Panc1 (cell line): Measurements from ENCODE around the gene RHBDL3. TPM values are rescaled to one million over a fixed set of nuclear protein-coding genes. Genes with fewer than 3 reads are reported as not detected.

ENCODE experiments used
- ATAC-seq: fragments of 200-7000 bp; cut with Tn5 transposase; 2 replicates; pipeline ENCODE4 v1.9.1; 2020; ENCODE audit warnings: mild to moderate bottlenecking, moderate library complexity
- BruUV-seq: library from RNA; stranded (reverse); fragments of 400-500 nt; replicated peaks from 2 replicates; lab custom pipeline; 2021; lab: Mats Ljungman, UMichigan
- CTCF ChIA-PET: fragments of 300-600 bp; sonication (Branson Sonifier 250); formaldehyde crosslinking; loops from one replicate; lab custom pipeline; 2022; ENCODE audit warnings: antibody characterized with exemption; lab: Charles Lee
- POLR2A ChIA-PET: fragments of 300-600 bp; sonication (Branson Sonifier 250); formaldehyde crosslinking; loops from one replicate; lab custom pipeline; 2022; ENCODE audit warnings: antibody characterized with exemption; lab: Charles Lee
- DNase-seq: peaks from one replicate; pipeline ENCODE4 v3.0.0-alpha.2; 2010; ENCODE audit warnings: low read depth, low spot score
- H3K27ac ChIP-seq: 2 replicates; pipeline ENCODE4 v1.5.1; 2011; ENCODE audit warnings: mild to moderate bottlenecking, low read length, inconsistent platforms
- H3K27me3 ChIP-seq: fragments of 200-500 bp; sonication (Bioruptor generic); 2 replicates; pipeline ENCODE4 v1.6.0; 2014; ENCODE audit warnings: low read length, inconsistent platforms; ENCODE audit not compliant: control insufficient read depth, insufficient read depth
- H3K36me3 ChIP-seq: fragments of 200-500 bp; sonication (Bioruptor generic); 2 replicates; pipeline ENCODE4 v1.5.1; 2014; ENCODE audit warnings: inconsistent platforms, mild to moderate bottlenecking, low read length, moderate library complexity; ENCODE audit not compliant: control insufficient read depth, insufficient read depth
- H3K4me1 ChIP-seq: 2 replicates; pipeline ENCODE4 v1.5.1; 2011; ENCODE audit warnings: inconsistent platforms, mild to moderate bottlenecking, low read length, moderate library complexity; ENCODE audit not compliant: control insufficient read depth, insufficient read depth
- H3K4me3 ChIP-seq, 2 experiments: 2 replicates each; pipeline ENCODE4 v1.5.1; 2011 to 2012; ENCODE audit warnings: low read depth in 2 of 2, low read length in 2 of 2, mild to moderate bottlenecking in 2 of 2, inconsistent platforms in 1 of 2, moderate library complexity in 1 of 2
- H3K9me3 ChIP-seq: fragments of 200-500 bp; sonication (Bioruptor generic); 2 replicates; pipeline ENCODE4 v1.5.1; 2014; ENCODE audit warnings: low read depth, mild to moderate bottlenecking, inconsistent platforms, low read length, moderate library complexity; ENCODE audit not compliant: control insufficient read depth, insufficient read depth
- CTCF ChIP-seq: fragments of 450-650 bp; IDR thresholded peaks from 2 replicates; pipeline ENCODE4 v1.5.1; 2017; ENCODE audit warnings: mild to moderate bottlenecking
- POLR2AphosphoS5 ChIP-seq: IDR thresholded peaks from 2 replicates; pipeline ENCODE4 v1.6.1; 2012; ENCODE audit warnings: mild to moderate bottlenecking, low read depth, low read length, moderate library complexity
- SIN3A ChIP-seq: IDR thresholded peaks from 2 replicates; pipeline ENCODE4 v1.6.1; 2012; ENCODE audit warnings: low read depth, mild to moderate bottlenecking, low read length, moderate library complexity, borderline replicate concordance; ENCODE audit not compliant: insufficient read depth
- TCF7L2 ChIP-seq: IDR thresholded peaks from 2 replicates; pipeline ENCODE4 v1.6.1; 2011; ENCODE audit warnings: mild to moderate bottlenecking, low read depth, low read length, inconsistent platforms
- in situ Hi-C: cut with HindIII; loops from 2 replicates; pipeline ENCODE4 v1.10.0; 2016; ENCODE audit warnings: low sequenced_read_pairs, low pct_unique_long_range_greater_than_20kb
- intact Hi-C: fragments of 100-400 bp; cut with micrococcal nuclease; formaldehyde crosslinking; loops from one replicate; pipeline ENCODE4 v1.10.0; 2022; ENCODE audit not compliant: unreplicated experiment
- total RNA-seq: library from RNA; stranded (reverse); gene quantifications from one replicate; pipeline ENCODE4 v1.2.1, GENCODE V29; 2021; ENCODE audit not compliant: unreplicated experiment
- TF ChIP-seq, protein P1 (sequence below), 2 experiments: IDR thresholded peaks; 2 replicates each; pipeline ENCODE4 v1.6.1; 2011 to 2012; ENCODE audit warnings: low read depth in 2 of 2, control low read depth in 1 of 2, low read length in 1 of 2, mild to moderate bottlenecking in 1 of 2, moderate library complexity in 1 of 2; ENCODE audit not compliant: insufficient read depth in 1 of 2

RHBDL3 gene
- total RNA-seq, 1 experiment from 2014 or later, result 3.2 TPM

DNA sequence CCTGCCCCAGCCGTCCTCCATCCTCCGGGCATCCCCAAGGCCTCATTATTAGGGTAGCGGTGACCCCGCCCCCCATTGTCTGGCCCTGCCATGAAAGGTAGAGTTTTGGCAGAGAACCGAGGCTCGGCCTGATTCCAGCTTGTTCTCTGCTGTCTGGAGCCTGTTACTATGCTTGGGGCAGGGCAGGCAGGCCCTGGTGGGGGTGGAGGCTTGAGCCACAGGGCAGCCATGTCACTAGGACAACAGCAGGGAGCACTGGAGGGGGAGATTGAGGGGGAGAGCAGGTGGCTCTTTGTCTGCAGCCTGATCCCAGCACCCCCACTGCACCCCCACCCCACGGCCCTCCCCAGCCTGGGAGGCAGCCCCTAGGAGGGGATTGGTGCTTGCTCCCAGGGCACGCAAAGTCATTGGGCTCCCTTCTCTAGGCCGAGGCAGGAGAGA is 15.4 kb downstream of the RHBDL3 start:
- H3K9me3 ChIP-seq, result no peaks in the 10 kb centered on the region
- ChIA-PET CTCF (no interaction called here), POLR2A (no interaction called here)
- no peaks in the 10 kb centered on the region for H3K36me3 ChIP-seq
- H3K27me3 ChIP-seq, result no peaks in the 10 kb centered on the region
- TF ChIP-seq POLR2AphosphoS5, result no peak
- no peak for TF ChIP-seq CTCF
- no peak for TF ChIP-seq SIN3A
- no peak for TF ChIP-seq TCF7L2
- TF ChIP-seq, protein P1, sequence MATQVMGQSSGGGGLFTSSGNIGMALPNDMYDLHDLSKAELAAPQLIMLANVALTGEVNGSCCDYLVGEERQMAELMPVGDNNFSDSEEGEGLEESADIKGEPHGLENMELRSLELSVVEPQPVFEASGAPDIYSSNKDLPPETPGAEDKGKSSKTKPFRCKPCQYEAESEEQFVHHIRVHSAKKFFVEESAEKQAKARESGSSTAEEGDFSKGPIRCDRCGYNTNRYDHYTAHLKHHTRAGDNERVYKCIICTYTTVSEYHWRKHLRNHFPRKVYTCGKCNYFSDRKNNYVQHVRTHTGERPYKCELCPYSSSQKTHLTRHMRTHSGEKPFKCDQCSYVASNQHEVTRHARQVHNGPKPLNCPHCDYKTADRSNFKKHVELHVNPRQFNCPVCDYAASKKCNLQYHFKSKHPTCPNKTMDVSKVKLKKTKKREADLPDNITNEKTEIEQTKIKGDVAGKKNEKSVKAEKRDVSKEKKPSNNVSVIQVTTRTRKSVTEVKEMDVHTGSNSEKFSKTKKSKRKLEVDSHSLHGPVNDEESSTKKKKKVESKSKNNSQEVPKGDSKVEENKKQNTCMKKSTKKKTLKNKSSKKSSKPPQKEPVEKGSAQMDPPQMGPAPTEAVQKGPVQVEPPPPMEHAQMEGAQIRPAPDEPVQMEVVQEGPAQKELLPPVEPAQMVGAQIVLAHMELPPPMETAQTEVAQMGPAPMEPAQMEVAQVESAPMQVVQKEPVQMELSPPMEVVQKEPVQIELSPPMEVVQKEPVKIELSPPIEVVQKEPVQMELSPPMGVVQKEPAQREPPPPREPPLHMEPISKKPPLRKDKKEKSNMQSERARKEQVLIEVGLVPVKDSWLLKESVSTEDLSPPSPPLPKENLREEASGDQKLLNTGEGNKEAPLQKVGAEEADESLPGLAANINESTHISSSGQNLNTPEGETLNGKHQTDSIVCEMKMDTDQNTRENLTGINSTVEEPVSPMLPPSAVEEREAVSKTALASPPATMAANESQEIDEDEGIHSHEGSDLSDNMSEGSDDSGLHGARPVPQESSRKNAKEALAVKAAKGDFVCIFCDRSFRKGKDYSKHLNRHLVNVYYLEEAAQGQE (IDR thresholded peaks at IDR 0.05; ENCODE audit: insufficient read depth in 1 of 2, low read depth in 2 of 2, low read length in 1 of 2), result no peak
- intact Hi-C loops, result no loop called here
- H3K4me1 ChIP-seq, result 0 out of 2 replicates have a peak, but pooled peaks cover 3% of the 10 kb centered on the region
- DNase-seq, result no peak
- no peak overlapping the region for H3K4me3 ChIP-seq
- ATAC-seq, result no peak
- in situ Hi-C loops, result no loop called here
- no peak overlapping the region for H3K27ac ChIP-seq
- BruUV-seq, result no TSS peak

DNA sequence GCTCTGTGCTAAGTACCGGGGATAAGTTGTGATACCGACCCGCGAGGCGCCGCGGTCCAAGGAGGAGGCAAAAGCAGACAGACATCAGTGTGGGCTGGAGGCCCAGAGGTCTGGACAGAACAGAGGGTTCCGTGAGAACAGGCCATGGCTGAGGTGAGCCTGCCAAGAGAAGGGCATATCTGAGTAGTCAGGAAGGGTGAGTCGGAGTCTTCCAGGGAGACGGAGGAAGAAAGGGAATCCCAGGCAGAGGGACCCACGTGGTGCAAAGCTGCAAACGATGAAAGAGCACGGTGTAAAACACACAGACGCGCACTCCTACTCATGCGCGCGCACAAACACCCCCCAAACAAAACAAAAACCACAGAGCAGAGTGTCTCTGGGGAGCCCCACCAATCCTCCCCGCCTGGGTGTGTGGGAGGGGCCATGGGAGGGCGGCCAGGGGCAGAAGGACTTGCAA is 18.1 kb downstream of the RHBDL3 start:
- ChIA-PET CTCF (interaction anchor here (0.5 kb wide), 1 partner anchor 38 kb away, joined by 4 read pairs; no protein-coding TSS in a partner anchor), POLR2A (no interaction called here)
- no peak for TF ChIP-seq CTCF
- TF ChIP-seq, protein P1 (IDR thresholded peaks at IDR 0.05; ENCODE audit: insufficient read depth in 1 of 2, low read depth in 2 of 2, low read length in 1 of 2), result no peak
- no peak for TF ChIP-seq TCF7L2
- TF ChIP-seq POLR2AphosphoS5, result no peak
- no peak for TF ChIP-seq SIN3A
- Histone ChIP-seq H3K4me3 (no peak overlapping the region), H3K9me3 (no peaks in the 10 kb centered on the region), H3K36me3 (no peaks in the 10 kb centered on the region), H3K4me1 (0 out of 2 replicates have a peak, but pooled peaks cover 3% of the 10 kb centered on the region), H3K27ac (no peak overlapping the region), H3K27me3 (no peaks in the 10 kb centered on the region)
- ATAC-seq (no peak), DNase-seq (no peak)
- intact Hi-C loops (no loop called here), in situ Hi-C loops (no loop called here)
- BruUV-seq, result no TSS peak
